Measurements from ENCODE around the gene VAMP8.

- TF ChIP-seq CTCF (IDR thresholded peaks at IDR 0.05) (no peak), POLR2A (IDR thresholded peaks at IDR 0.05) (peak in 1 of 4 donors; percentile 25)
These were observed 1.1 kb downstream of the VAMP8 start for GRCh38 chr2:85578243-85579180.
